Activated T-helper 2 cell treated with anti-CD3 and anti-CD28 coated beads, Interferon-gamma antibody, Interleukin-2, Interleukin-4, amounts not matched to agents 10 μg/mL and 5 μg/mL and 100 μg/mL, durations not matched to agents 14 hours and 24 hours and 36 hours (primary cell): ENCODE data around the gene ARL6IP4. TPM values are rescaled to one million over a fixed set of nuclear protein-coding genes. Genes with fewer than 3 reads are reported as not detected.
A peak's percentile ranks its signal among the peaks of the same experiment; 100 is the strongest.

ENCODE experiments used
- DNase-seq: peaks from one replicate; pipeline ENCODE4 v3.0.0; 2021; ENCODE audit warnings: low spot score
- H3K27ac Mint-ChIP-seq: one replicate; pipeline ENCODE4 v1.8.0; 2021; ENCODE audit warnings: mixed read lengths
- H3K27me3 Mint-ChIP-seq: one replicate; pipeline ENCODE4 v1.8.0; 2021; ENCODE audit warnings: low read depth, mixed read lengths
- H3K36me3 Mint-ChIP-seq: one replicate; pipeline ENCODE4 v1.8.0; 2021; ENCODE audit warnings: low read depth, mixed read lengths
- H3K4me1 Mint-ChIP-seq: one replicate; pipeline ENCODE4 v1.8.0; 2021; ENCODE audit warnings: low read depth, mixed read lengths
- H3K4me3 Mint-ChIP-seq: one replicate; pipeline ENCODE4 v1.8.0; 2021; ENCODE audit warnings: low read depth, mild to moderate bottlenecking, moderate library complexity, mixed read lengths
- H3K9me3 Mint-ChIP-seq: one replicate; pipeline ENCODE4 v1.8.0; 2021; ENCODE audit warnings: mixed read lengths
- intact Hi-C: fragments of 100-400 bp; cut with micrococcal nuclease; formaldehyde crosslinking; loops from one replicate; pipeline ENCODE4 v1.15.1; 2023
- total RNA-seq: library from RNA; stranded (reverse); gene quantifications from 2 replicates; pipeline ENCODE4 v1.2.3, GENCODE V29; 2022

Gene ARL6IP4
- total RNA-seq, 1 donor from 2014 or later = 168 TPM

DNA sequence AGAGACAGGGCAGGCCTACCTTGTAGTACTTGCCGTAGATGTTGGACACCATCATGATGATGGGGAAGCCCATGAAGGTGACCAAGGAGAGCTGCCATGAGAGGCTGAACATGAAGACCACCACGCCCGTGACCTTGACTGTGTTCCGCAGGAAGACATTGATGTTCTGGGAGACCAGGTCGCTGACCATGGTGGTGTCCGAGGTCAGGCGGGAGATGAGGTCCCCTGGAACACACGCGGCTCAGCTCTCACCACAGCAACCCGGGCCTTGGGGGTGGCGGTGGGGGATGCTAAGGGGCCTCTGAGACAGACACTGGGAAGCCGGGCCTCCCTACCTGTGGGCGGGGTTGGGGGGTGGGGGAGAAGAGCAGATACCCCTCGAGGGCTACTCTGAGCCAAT, 31.9 kb upstream of the ARL6IP4 start:
- intact Hi-C loops = no loop called here
- no peak for DNase-seq
- Mint-ChIP-seq H3K36me3 (no peaks in the 10 kb centered on the region), H3K4me3 (no peak overlapping the region), H3K27ac (no peak overlapping the region), H3K27me3 (no peaks in the 10 kb centered on the region), H3K9me3 (no peaks in the 10 kb centered on the region), H3K4me1 (peaks cover 28% of the 10 kb centered on the region)

DNA sequence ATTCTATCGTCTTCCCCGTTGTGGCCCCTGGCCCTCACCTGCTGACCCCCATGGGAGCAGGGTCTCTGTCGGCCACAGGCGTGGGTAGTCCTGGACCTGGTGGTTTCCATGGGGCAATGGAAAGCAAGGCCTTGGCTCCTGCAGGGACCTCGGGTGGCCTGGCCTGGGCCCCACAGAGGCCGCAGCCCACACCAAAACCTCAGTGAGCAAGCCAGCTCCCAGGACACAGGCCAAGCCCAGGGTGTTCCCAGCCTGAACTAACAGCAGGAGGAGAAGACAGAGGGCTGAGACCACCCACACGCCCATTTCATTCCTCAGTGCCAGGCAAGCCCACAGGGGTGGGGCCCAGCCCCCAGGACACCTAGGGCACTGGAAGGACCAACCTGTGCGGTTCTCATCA, 31.1 kb upstream of the ARL6IP4 start:
- intact Hi-C loops = no loop called here
- H3K36me3 Mint-ChIP-seq = no peaks in the 10 kb centered on the region
- no peak overlapping the region for H3K4me3 Mint-ChIP-seq
- peaks cover 26% of the 10 kb centered on the region for H3K4me1 Mint-ChIP-seq
- H3K27ac Mint-ChIP-seq = no peak overlapping the region
- no peaks in the 10 kb centered on the region for H3K27me3 Mint-ChIP-seq
- no peaks in the 10 kb centered on the region for H3K9me3 Mint-ChIP-seq
- no peak for DNase-seq

DNA sequence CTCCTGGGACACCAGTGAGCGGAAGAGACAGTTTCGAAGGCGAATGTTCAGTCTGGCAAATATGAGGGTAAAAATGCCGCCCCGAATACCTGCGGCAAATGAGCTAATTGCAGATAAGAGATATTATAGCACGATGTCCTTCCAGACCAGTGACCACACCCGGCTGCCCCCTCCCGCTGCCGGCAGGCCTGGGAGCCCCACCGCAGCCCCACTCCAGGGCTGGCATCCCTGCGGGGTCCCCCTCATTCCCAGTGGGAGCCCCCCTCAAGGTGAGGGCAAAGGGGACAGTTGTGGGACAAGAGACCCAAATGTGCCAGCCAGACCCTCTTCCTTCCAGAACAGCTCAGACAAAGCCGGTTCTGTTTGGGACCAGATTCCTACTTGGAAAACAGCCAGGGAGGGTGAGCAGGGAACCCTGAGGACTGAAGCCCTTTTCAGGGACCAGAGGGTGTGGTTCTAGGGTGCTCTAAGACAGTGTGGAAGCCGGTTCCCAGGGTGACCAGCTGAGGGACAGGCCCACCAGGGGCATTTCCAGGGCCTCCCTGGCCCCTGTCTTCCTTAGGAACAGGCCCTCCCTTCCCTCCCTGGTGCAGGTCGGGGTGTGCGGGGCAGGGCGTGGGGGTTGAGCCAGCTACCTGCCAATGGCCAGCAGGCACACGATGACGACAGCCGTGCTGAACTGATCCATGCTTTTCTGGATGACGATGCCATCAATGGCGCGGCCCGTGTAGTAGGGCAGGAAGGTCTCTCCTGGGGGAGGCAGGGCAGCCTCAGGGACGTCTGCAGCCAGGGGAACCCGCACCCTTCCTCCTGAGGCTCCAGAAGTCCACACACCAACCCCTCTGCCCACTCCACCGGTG, 30.4 kb upstream of the ARL6IP4 start:
- Mint-ChIP-seq H3K27me3 (no peaks in the 10 kb centered on the region), H3K9me3 (no peaks in the 10 kb centered on the region), H3K4me1 (peaks cover 25% of the 10 kb centered on the region), H3K4me3 (no peak overlapping the region), H3K27ac (no peak overlapping the region), H3K36me3 (no peaks in the 10 kb centered on the region)
- intact Hi-C loops = no loop called here
- DNase-seq = no peak

DNA sequence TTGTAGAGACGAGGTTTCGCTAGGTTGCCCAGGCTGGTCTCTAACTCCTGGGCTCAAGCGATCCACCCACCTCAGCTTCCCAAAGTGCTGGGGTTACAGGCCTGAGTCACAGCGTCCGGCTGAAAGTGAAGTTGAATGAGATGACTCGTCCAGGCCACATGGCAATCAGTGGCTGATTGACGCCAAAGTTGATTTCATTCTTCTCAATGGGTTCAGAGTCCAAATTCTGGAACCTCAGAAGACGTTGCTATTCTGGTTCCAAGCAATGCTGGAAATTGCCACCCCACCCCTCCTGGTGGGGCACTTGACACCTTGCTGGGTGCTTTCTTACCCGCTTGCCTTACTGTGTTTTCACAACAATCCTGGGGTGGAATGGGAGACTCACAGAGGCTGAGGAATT, 29.1 kb upstream of the ARL6IP4 start:
- Mint-ChIP-seq H3K9me3 (no peaks in the 10 kb centered on the region), H3K4me1 (peaks cover 20% of the 10 kb centered on the region), H3K27me3 (no peaks in the 10 kb centered on the region), H3K27ac (no peak overlapping the region), H3K36me3 (no peaks in the 10 kb centered on the region), H3K4me3 (no peak overlapping the region)
- intact Hi-C loops = no loop called here
- DNase-seq = no peak

DNA sequence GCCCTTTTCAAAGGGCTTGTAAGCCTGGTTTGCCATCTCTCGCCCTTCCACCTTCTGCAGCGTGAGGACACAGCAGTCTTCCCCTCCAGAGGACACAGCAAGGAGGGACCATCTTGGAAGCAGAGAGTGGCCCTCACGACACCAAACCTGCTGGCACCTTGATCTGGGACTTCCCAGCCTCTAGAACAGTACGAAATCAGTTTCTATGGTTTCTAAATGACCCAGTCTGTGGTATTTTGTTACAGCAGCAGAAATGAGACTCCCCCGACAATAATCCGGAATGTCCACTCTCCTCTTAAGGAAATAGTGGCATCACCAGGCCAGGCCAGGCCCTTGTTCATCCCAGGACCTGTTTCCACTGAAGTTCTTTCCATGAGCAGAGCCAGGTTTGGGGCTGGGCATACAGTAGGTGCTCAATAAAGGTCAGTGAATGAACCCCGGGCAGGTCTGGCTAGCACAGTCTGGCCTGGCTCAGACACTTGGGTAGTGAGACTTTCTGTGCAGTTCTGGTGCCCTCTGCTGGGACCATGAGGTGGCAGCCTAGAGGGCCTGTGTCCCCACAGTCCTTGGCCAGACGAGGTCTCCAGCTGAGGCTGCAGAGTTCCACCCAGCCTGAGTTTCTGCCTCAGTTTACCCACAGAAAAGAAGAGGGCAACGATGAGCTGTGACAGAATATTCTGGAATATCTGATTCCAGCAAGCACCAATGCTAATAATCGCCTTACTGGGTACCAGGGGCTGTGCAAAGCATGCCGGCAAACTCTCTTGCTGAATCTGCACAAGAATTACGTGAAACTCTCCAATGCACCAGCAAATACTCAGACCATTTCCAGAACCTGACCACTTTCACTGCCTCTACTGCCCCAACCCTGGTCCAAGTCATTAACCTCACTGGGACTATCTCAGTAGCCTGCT, 28.2 kb upstream of the ARL6IP4 start:
- H3K4me3 Mint-ChIP-seq = no peak overlapping the region
- peaks cover 12% of the 10 kb centered on the region for H3K4me1 Mint-ChIP-seq
- H3K27me3 Mint-ChIP-seq = no peaks in the 10 kb centered on the region
- H3K36me3 Mint-ChIP-seq = no peaks in the 10 kb centered on the region
- intact Hi-C loops = loop anchor here (1.0 kb wide), 2 partner anchors 92 to 159 kb away; no protein-coding TSS in a partner anchor
- peak; percentile 57 for DNase-seq
- no peaks in the 10 kb centered on the region for H3K9me3 Mint-ChIP-seq
- H3K27ac Mint-ChIP-seq = no peak overlapping the region

DNA sequence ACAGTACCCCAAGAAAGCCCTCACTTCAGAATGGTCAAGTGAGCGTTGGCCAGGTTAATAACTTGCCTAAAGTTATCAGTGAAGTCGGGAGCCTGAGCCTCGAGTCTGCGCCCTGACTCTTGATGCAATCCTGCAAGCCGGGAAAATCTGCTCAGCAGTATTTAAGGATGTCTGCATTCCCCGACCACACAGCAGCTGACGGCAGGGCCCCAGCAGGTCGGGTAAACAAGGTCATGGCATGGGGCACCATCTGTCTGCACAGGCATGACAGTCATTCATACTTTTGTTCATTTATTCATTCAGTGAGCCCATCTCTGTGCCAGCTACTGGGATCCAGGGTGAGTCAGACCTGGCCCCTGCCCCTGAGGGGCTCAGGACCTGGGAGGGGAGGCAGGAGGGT, 25.3 kb upstream of the ARL6IP4 start:
- Mint-ChIP-seq H3K36me3 (no peaks in the 10 kb centered on the region), H3K27me3 (no peaks in the 10 kb centered on the region), H3K9me3 (no peaks in the 10 kb centered on the region), H3K4me3 (no peak overlapping the region), H3K27ac (no peak overlapping the region), H3K4me1 (peaks cover 6% of the 10 kb centered on the region)
- intact Hi-C loops = no loop called here
- DNase-seq = no peak

DNA sequence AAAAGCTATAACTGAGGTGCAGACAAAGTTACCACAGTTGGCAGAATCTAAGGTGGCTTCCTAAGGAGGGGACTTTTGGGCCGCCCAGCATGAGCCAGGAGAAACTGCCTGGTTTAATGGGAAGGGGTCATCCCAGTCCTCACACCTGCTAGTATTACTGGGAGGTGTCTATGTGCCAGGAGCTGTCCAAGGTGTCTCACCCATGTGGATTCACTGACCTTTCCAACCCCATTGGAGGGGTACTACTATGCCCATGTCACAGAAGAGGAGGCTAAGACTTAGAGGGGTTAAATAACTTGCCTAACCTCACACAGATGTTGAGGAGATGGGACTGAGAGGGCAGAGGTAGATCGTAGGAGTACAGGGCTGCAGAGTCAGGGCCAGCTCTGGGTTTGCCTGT, 24.4 kb upstream of the ARL6IP4 start:
- Mint-ChIP-seq H3K27me3 (no peaks in the 10 kb centered on the region), H3K4me3 (no peak overlapping the region), H3K27ac (no peak overlapping the region), H3K9me3 (no peaks in the 10 kb centered on the region), H3K36me3 (no peaks in the 10 kb centered on the region), H3K4me1 (peaks cover 6% of the 10 kb centered on the region)
- DNase-seq = no peak
- intact Hi-C loops = no loop called here

DNA sequence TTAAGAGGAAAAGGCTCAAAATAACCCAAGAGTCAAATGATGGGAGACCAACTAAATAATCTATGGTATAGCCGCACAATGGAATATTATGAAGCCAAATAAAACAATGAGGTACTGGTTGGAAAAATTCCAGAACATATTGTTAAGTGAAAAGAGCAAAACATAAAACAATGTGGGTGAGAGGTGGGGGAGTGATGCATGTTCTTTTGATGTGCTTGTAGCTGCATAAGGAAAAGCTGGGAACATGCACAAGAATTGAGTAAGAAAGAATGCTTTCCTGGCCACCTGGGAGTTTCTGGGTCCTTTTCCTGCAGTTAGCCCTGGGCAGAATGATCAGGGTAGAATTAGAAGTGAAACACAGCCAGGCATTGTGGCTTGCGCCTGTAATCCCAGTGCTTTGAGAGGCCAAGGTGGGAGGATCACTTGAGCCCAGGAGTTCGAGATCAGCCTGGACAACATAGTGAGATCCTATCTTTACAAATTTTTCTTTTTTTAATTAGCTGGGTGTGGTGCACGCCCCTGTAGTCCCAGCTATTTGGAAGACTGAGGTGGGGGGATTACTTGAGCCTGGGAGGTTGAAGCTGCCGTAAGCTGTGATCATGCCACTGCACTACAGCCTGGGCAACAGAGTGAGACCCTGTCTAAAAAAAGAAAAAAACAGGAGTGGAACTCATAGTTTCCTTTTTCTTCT, 22.1 kb upstream of the ARL6IP4 start:
- no peak for DNase-seq
- no peaks in the 10 kb centered on the region for H3K9me3 Mint-ChIP-seq
- H3K27me3 Mint-ChIP-seq = no peaks in the 10 kb centered on the region
- no peaks in the 10 kb centered on the region for H3K36me3 Mint-ChIP-seq
- H3K4me1 Mint-ChIP-seq = no peaks in the 10 kb centered on the region
- H3K4me3 Mint-ChIP-seq = no peak overlapping the region
- intact Hi-C loops = no loop called here
- no peak overlapping the region for H3K27ac Mint-ChIP-seq

DNA sequence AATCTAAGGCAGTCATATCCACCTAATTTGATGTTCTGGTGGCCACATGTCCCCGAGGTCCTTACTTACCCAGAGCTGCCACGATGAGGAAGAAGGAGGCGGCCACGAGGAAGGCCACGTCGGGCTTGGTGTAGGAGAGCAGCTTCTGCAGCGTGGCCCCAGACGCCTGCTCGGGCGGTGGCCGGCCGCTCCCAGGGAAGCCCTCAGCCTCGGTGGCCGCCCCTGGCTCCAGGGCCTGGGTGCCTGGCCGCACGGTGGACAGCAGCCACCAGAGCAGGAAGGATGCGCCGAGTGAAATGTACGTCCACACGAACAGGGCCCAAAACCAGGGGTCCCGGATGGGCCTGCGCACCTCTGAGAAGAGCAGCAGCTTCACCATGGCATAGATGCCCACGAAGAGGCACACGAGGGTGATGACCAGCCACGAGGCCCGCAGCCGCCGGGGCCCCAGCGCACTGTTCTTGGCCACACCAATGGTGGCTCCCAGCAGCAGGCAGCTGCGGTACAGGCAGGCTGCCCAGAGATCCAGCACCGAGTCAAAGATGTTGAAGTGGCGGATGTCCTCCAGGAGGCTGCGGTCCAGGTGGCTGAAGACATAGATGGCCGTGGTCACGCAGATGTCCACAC, 20.8 kb upstream of the ARL6IP4 start:
- Mint-ChIP-seq H3K36me3 (no peaks in the 10 kb centered on the region), H3K9me3 (no peaks in the 10 kb centered on the region), H3K4me1 (peaks cover under 1% of the 10 kb centered on the region), H3K27ac (no peak overlapping the region), H3K4me3 (no peak overlapping the region), H3K27me3 (no peaks in the 10 kb centered on the region)
- intact Hi-C loops = no loop called here
- DNase-seq = no peak

DNA sequence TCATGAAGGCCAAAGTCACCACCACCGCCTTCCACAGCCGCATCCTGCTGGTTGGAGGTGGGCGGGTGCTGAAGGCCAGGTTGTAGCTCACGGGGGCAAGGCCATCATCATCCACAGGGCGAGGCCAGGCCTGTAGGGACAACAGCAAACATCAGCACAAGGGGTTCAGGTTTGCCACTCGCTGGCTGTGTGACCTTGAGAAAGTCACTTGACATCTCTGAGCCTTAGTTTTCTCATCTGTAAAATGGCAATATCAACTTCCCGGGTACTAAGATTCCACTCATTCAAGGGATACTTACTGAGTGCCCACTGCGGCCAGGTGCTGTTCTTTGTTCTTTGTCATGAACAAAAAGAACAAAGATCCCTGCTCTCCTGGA, 20.3 kb upstream of the ARL6IP4 start:
- Mint-ChIP-seq H3K4me3 (no peak overlapping the region), H3K27ac (no peak overlapping the region), H3K4me1 (peaks cover 4% of the 10 kb centered on the region), H3K27me3 (no peaks in the 10 kb centered on the region), H3K9me3 (no peaks in the 10 kb centered on the region), H3K36me3 (no peaks in the 10 kb centered on the region)
- no peak for DNase-seq
- intact Hi-C loops = no loop called here

DNA sequence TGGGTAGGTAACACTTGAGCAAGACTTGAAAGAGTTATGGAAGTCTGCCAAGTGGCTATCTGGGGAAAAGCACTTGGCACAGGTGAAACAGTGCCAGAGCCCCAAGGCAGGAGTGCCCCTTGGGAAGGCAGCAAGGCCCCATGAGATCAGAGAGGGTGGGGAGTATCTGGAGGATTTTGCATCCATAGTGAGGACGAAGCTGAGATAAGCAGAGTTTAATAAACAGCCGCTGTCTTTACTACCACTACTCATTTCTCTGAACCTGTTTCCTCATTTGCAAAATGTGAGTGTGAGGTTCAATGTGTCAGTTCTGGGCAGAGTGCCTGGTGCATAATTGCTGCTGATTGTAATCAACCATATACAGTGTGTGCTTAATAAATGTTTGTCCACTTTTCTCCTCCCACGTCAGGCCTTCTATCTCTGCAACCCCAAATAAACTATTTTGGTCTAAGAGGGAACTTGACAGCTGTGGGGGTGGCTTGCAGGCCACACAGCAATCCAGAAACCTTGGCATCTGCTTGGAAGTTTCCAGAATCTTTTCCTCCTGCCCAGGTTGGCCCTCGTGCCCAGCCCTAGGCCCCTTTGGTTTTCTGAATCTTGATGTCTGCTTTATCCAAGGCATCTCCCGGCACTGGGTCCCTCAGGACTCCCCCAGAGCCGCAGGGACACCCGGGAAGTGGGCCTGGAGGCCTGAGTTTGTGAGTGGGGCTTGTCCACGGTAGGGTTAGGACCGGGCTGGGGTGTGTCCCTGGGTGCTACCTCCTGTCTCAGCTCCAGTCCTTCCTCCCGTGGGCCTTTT, 18.8 kb upstream of the ARL6IP4 start:
- Mint-ChIP-seq H3K27me3 (no peaks in the 10 kb centered on the region), H3K9me3 (no peaks in the 10 kb centered on the region), H3K27ac (no peak overlapping the region), H3K4me1 (peaks cover 4% of the 10 kb centered on the region), H3K36me3 (no peaks in the 10 kb centered on the region), H3K4me3 (no peak overlapping the region)
- no peak for DNase-seq
- intact Hi-C loops = no loop called here

DNA sequence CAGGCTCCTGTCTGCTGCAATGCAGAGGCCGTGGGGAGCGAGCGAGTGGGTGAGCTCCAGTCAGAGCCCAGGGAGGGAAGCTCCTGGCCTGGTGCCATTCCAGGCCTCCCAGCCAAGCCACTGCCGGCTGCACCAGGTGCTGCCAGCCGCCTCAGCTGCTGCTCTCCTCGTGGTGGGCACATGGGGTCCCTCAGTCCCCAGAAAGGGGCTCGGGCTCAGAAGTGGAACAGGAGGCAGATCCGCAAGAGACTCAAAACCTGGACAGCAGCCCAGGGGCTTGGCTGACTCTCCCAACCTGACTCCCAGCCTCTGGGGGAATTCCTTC, 16.6 kb upstream of the ARL6IP4 start:
- Mint-ChIP-seq H3K27me3 (no peaks in the 10 kb centered on the region), H3K27ac (no peak overlapping the region), H3K4me1 (peaks cover 4% of the 10 kb centered on the region), H3K36me3 (no peaks in the 10 kb centered on the region), H3K4me3 (no peak overlapping the region), H3K9me3 (no peaks in the 10 kb centered on the region)
- DNase-seq = no peak
- intact Hi-C loops = no loop called here
